ENCODE results near the gene THRAP3. TPM values are rescaled to one million over a fixed set of nuclear protein-coding genes. Genes with fewer than 3 reads are reported as not detected.
"Not testable (repeated sequence)": the region's sequence is repeated elsewhere in the genome, so short reads cannot be mapped to it uniquely, and the experiment has no call there.

The THRAP3 gene
- total RNA-seq, 2 experiments from 2014 or later = 125 to 130 TPM

- Mint-ChIP-seq H3K4me1 (peaks cover 24% of the 10 kb centered on the region), H3K36me3 (peaks cover 19% of the 10 kb centered on the region), H3K4me3 (peak overlapping the region; percentile 97), H3K27me3 (no peaks in the 10 kb centered on the region), H3K9me3 (no peaks in the 10 kb centered on the region), H3K27ac (peak overlapping the region; percentile 100)
- DNase-seq = peak; percentile 32
- POLR2A ChIA-PET = interaction anchor here (0.5 to 3.2 kb wide), 11 partner anchors 11 to 241 kb away, joined by 3 to 33 read pairs (median 8); partner anchors contain the start of genes MAP7D1, MRPS15, SH3D21 and TRAPPC3
- ATAC-seq (ENCODE audit: low read depth) = no peak
Observed at GRCh38 chr1:36222481-36223380, 1.5 kb upstream of the THRAP3 start.

DNA sequence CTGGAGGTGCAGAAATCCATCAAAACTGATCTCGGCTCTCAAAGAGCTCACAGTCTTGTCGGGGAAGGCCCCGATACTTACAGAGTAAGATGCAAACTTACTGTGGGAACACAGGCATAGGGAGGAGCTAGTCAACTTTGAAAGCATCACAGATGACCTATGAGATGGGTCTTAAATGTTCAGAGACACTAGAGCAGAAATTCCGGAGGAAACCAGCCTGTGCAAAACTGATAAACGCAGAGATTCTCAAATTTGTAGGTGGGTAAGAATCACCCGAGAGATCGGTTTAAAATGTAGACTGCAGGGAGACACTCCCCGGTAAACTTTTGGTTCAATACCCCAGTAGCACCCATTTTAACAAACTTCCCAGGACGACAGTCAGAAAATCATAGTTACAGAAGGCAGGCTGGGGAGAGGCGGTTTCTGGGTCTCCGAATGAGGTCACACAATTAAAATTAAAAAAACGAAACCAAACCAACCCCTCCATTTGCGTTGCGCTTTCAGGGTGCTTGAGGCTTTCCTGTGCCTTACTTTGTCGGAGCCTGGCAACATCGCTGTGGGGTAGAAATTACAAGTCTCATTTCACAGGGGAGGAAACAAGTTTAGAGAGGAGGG, 755 bp upstream of the THRAP3 start:
- H3K27me3 Mint-ChIP-seq = no peaks in the 10 kb centered on the region
- peak; percentile 23 for ATAC-seq (ENCODE audit: low read depth)

DNA sequence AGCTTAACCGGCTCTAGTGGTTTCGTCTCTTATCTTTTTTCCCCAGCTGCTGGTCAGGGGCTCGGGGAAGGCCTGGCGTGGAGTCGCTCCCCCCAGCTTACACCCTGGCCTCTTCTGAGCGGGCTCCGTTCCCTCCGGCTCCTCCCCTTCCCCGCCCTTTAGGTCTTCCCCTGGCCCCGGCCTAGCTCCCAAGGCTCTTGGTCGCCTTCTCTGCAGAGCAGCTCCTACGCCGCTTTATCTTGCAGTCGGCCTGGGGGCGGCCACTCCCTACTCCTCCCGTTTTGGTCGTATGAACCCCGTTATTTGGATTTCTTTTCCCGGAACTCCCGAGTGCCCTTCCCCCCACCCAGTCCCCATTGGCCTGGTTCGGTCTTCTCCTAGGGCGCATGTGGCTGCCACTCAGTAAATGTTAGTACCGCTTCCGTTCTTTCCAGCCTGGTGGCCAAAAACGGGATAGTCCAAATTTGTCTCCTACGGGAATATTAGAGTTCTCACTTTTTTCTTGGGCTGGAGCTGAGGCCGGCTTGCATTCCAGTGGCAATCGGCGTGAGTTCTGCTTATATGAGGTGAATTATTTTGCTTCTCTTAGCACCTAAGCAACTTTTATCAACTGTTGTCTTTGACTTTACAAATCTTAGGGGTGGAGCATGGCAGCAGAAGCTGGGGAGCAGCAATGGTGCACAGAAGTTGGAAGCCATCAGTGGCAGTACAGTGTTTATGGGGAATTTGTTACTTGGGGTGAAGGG, 467 bp downstream of the THRAP3 start:
- Mint-ChIP-seq H3K27ac (peak overlapping the region; percentile 100), H3K4me1 (peaks cover 26% of the 10 kb centered on the region), H3K9me3 (no peaks in the 10 kb centered on the region), H3K27me3 (no peaks in the 10 kb centered on the region), H3K4me3 (peak overlapping the region; percentile 97), H3K36me3 (peaks cover 19% of the 10 kb centered on the region)
- POLR2A ChIA-PET = interaction anchor here (0.5 to 3.2 kb wide), 23 partner anchors 9 to 505 kb away, joined by 3 to 33 read pairs (median 5); partner anchors contain the start of genes EVA1B, MAP7D1, MRPS15 and TRAPPC3
- DNase-seq (no peak), ATAC-seq (ENCODE audit: low read depth) (peak; percentile 68)

More for the DNA sequence above, 755 bp upstream of the THRAP3 start:
- peak overlapping the region; percentile 97 for H3K4me3 Mint-ChIP-seq
- POLR2A ChIA-PET = interaction anchor here (0.5 to 3.2 kb wide), 18 partner anchors 9 to 293 kb away, joined by 3 to 33 read pairs (median 5); partner anchors contain the start of genes AGO3, MAP7D1, MRPS15 and SH3D21
- peaks cover 24% of the 10 kb centered on the region for H3K4me1 Mint-ChIP-seq
- H3K27ac Mint-ChIP-seq = peak overlapping the region; percentile 100
- H3K9me3 Mint-ChIP-seq = no peaks in the 10 kb centered on the region
- peaks cover 19% of the 10 kb centered on the region for H3K36me3 Mint-ChIP-seq
- DNase-seq = no peak

DNA sequence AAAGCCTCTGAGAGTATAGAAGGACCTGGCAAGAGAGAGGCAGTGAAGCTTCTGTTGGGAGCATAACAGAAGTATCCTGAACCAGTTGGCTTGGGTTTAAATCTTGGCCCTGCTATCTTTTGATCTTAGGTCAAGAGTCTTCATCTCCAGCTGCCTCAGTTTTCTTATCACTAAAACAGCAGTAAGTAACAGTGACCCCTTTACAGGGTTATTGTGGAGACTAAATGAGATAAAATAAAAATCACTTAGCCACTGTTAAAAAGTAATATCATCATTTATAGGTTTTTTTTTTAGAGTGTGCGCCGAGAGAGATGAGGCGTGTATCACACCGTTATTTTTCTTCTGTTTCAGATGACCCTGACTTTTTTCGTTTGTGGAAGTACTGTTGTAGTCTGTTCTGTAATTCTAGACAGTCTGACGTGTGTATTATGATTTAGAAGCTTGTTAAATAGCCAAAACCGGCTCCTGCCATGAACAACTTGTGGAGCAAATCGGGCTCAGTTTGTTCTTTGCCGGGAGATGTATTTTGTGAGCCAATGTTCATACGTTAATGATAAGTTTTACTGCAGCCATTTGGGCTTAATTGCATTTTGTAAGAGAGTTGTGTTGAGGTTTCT, 1.1 kb downstream of the THRAP3 start:
- Mint-ChIP-seq H3K36me3 (peaks cover 19% of the 10 kb centered on the region), H3K27ac (peak overlapping the region; percentile 100), H3K4me3 (peak overlapping the region; percentile 97), H3K4me1 (peaks cover 26% of the 10 kb centered on the region), H3K9me3 (no peaks in the 10 kb centered on the region), H3K27me3 (no peaks in the 10 kb centered on the region)
- DNase-seq (no peak), ATAC-seq (ENCODE audit: low read depth) (no peak)
- POLR2A ChIA-PET = interaction anchor here (0.5 to 3.2 kb wide), 8 partner anchors 8 to 97 kb away, joined by 3 to 33 read pairs (median 4); partner anchors contain the start of genes EVA1B and TRAPPC3

DNA sequence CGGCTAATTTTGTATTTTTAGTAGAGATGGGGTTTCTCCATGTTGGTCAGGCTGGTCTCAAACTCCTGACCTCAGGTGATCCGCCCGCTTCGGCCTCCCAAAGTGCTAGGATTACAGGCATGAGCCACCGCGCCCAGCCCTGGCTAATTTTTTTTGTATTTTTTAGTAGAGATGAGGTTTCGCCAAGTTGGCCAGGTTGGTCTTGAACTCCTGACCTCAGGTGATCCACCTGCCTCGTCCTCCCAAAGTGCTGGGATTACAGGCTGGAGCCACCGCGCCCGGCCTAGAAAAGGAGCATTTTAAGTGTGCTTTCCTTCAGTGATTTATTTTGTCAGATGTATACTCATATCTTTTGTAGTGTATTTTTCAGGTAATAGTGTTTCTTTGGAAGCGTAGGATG, 6.0 kb downstream of the THRAP3 start:
- H3K27ac Mint-ChIP-seq; H3K27me3 Mint-ChIP-seq; POLR2A ChIA-PET; DNase-seq; H3K4me3 Mint-ChIP-seq; H3K9me3 Mint-ChIP-seq; ATAC-seq (ENCODE audit: low read depth): not testable (repeated sequence)
- Mint-ChIP-seq H3K4me1 (peaks cover 27% of the 10 kb centered on the region), H3K36me3 (peaks cover 25% of the 10 kb centered on the region)

DNA sequence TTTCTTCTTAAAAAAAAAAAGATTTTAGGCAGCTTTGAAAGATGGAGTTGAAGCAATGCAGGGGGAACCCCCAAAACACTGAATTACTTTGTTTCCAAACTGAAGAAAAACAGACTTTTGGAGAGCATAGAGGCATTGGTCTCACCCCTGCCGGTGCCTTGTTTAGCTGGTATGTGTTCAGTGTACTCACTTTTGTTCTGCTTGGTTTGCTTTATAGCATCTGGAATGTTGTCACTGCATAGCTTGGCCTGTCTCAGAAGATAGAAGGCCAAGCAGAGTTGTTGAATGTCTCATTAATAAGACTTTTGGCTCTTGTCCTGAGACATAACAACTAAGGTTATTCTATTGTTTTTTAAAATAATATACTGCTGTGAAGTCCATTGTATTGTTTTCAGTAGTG, 6.9 kb downstream of the THRAP3 start:
- no peaks in the 10 kb centered on the region for H3K9me3 Mint-ChIP-seq
- H3K4me3 Mint-ChIP-seq = no peak overlapping the region
- ATAC-seq (ENCODE audit: low read depth) (no peak), DNase-seq (no peak)
- H3K36me3 Mint-ChIP-seq = peaks cover 21% of the 10 kb centered on the region
- H3K4me1 Mint-ChIP-seq = peaks cover 22% of the 10 kb centered on the region
- POLR2A ChIA-PET = no interaction called here
- no peaks in the 10 kb centered on the region for H3K27me3 Mint-ChIP-seq
- H3K27ac Mint-ChIP-seq = no peak overlapping the region

GRCh38 chr1:36232212-36233095, 8.2 kb downstream of the THRAP3 start:
- DNase-seq = no peak
- H3K27ac Mint-ChIP-seq = peak overlapping the region; percentile 8
- H3K36me3 Mint-ChIP-seq = peaks cover 19% of the 10 kb centered on the region
- H3K4me3 Mint-ChIP-seq = no peak overlapping the region
- ATAC-seq (ENCODE audit: low read depth) = no peak
- no peaks in the 10 kb centered on the region for H3K27me3 Mint-ChIP-seq
- peaks cover 19% of the 10 kb centered on the region for H3K4me1 Mint-ChIP-seq
- POLR2A ChIA-PET = interaction anchor here (0.6 to 1.3 kb wide), 3 partner anchors 8 to 203 kb away, joined by 3 to 4 read pairs (median 3); partner anchors contain the start of gene THRAP3
- H3K9me3 Mint-ChIP-seq = no peaks in the 10 kb centered on the region

DNA sequence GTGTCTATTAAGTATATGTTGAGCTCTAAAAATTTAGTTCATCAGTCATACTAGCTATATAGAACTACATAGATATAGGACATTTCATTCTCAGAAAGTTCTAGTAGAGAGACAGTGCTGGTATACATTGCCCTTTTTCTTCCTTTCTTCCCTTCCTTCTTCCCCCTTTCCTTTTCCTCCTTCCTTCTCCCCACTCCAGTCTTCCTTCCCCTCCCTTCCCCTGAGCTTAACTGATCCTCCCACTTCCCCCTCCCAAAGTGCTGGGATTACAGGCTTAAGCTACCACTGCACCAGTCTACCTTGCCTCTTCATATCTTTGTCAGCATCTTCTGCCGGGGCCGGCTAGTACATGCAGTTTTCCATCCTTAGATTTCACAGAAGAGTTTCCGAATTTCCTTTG, 12.1 kb downstream of the THRAP3 start:
- peak overlapping the region; percentile 36 for H3K27ac Mint-ChIP-seq

DNA sequence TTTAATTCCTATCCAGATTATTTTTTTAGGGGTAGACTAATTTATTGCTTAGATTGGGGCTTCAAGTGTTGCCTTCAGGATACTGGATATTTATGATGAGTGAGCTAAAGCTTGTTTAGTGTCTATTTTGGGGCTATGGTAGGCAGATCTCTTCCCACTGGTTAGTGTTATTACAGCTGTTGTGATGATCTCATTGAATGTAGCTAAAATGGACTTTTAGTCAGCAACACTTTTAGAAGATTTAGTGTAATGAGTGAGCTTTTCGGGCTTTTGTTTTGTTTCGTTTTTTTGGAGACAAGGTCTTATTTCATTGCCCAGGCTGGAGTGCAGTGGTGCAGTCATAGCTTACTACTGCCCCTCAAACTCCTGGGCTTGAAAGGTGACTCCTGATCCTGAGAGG, 14.2 kb downstream of the THRAP3 start:
- Mint-ChIP-seq H3K27me3 (no peaks in the 10 kb centered on the region), H3K4me3 (no peak overlapping the region), H3K4me1 (peaks cover 15% of the 10 kb centered on the region), H3K9me3 (no peaks in the 10 kb centered on the region), H3K27ac (no peak overlapping the region), H3K36me3 (peaks cover 26% of the 10 kb centered on the region)
- DNase-seq = no peak
- no peak for ATAC-seq (ENCODE audit: low read depth)
- POLR2A ChIA-PET = interaction anchor here (0.6 to 1.3 kb wide), 3 partner anchors 14 to 32 kb away, joined by 3 to 4 read pairs (median 4); partner anchors contain the start of gene THRAP3

More for the DNA sequence above, 12.1 kb downstream of the THRAP3 start:
- Mint-ChIP-seq H3K9me3 (no peaks in the 10 kb centered on the region), H3K4me3 (no peak overlapping the region), H3K36me3 (peaks cover 26% of the 10 kb centered on the region), H3K4me1 (peaks cover 18% of the 10 kb centered on the region), H3K27me3 (no peaks in the 10 kb centered on the region)
- POLR2A ChIA-PET = interaction anchor here (0.7 to 2.0 kb wide), 2 partner anchors 11 to 1426 kb away, joined by 4 read pairs; partner anchors contain the start of gene THRAP3
- ATAC-seq (ENCODE audit: low read depth) (no peak), DNase-seq (no peak)

DNA sequence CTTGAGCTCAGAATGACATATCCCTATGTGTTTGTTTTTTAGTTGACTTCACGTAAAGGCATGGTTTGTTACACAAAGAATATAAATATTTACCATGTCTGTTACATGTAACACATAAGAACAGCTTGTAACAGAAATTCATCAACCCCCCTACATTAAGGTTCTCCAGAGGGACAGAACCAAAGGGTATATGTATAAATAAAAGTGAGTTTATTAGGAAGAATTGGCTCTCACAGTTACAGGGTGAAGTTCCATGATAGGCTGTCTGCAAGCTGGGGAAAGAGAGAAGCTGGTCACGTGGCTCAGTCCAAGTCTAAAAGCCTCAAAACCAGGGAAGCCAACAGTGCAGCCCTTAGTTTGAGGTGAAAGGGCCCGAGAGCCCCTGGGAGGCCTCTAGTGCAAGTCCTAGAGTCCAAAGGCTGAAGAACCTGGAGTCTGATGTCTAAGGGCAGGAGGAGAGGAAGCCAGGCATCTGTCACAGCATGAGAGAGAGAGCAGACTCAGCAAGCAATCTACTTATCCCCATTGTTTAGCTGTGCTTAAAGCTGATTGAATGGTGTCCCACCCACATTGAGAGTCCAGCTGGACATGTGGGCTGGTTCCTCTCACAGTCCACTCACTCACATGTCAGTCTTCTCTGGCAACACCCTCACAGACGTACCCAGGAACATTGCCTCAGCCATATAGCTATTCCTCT, 15.8 kb downstream of the THRAP3 start:
- ATAC-seq (ENCODE audit: low read depth) (no peak), DNase-seq (no peak)
- peaks cover 31% of the 10 kb centered on the region for H3K36me3 Mint-ChIP-seq
- H3K4me3 Mint-ChIP-seq = no peak overlapping the region
- H3K4me1 Mint-ChIP-seq = peaks cover 18% of the 10 kb centered on the region
- no peak overlapping the region for H3K27ac Mint-ChIP-seq
- H3K27me3 Mint-ChIP-seq = no peaks in the 10 kb centered on the region
- no peaks in the 10 kb centered on the region for H3K9me3 Mint-ChIP-seq
- POLR2A ChIA-PET = interaction anchor here (0.6 kb wide), 1 partner anchor 57 kb away, joined by 3 read pairs; no protein-coding TSS in a partner anchor

- DNase-seq (no peak), ATAC-seq (ENCODE audit: low read depth) (no peak)
- POLR2A ChIA-PET = interaction anchor here (0.6 kb wide), 1 partner anchor 78 kb away, joined by 3 read pairs; no protein-coding TSS in a partner anchor
- H3K9me3 Mint-ChIP-seq = no peaks in the 10 kb centered on the region
- peaks cover 30% of the 10 kb centered on the region for H3K36me3 Mint-ChIP-seq
- no peak overlapping the region for H3K4me3 Mint-ChIP-seq
- peaks cover 25% of the 10 kb centered on the region for H3K4me1 Mint-ChIP-seq
- no peaks in the 10 kb centered on the region for H3K27me3 Mint-ChIP-seq
- H3K27ac Mint-ChIP-seq = no peak overlapping the region
Observed at GRCh38 chr1:36247538-36247937, 23.3 kb downstream of the THRAP3 start.

All from activated naive CD8-positive, alpha-beta T cell treated with anti-CD3 and anti-CD28 coated beads, Interleukin-2, amount 10 ng/mL, durations not matched to agents 7 days and 5 days (primary cell).